RWPE2 (cell line): ENCODE data around the gene GLB1L2.

Source experiments
- ATAC-seq: fragments of 200-7000 bp; cut with Tn5 transposase; 3 replicates; pipeline ENCODE4 v1.9.1; 2021; ENCODE audit warnings: low read depth
- DNase-seq: peaks from one replicate; pipeline ENCODE4 v3.0.0-alpha.2; 2020; ENCODE audit warnings: low spot score
- H3K27ac ChIP-seq: fragments of 450-650 bp; 2 replicates; pipeline ENCODE4 v1.5.1; 2017; ENCODE audit warnings: mild to moderate bottlenecking; ENCODE audit not compliant: poor library complexity, severe bottlenecking
- H3K27me3 ChIP-seq: fragments of 250-450 bp; sonication (Bioruptor Pico); 2 replicates; pipeline ENCODE4 v1.5.1; 2021; ENCODE audit warnings: mild to moderate bottlenecking, moderate library complexity; ENCODE audit not compliant: insufficient read depth, poor library complexity, severe bottlenecking
- H3K36me3 ChIP-seq: fragments of 250-450 bp; sonication (Bioruptor Pico); 2 replicates; pipeline ENCODE4 v1.5.1; 2020; ENCODE audit warnings: low read depth, mild to moderate bottlenecking, moderate library complexity
- H3K4me1 ChIP-seq: fragments of 250-450 bp; sonication (Bioruptor Pico); 2 replicates; pipeline ENCODE4 v1.5.1; 2021; ENCODE audit warnings: mild to moderate bottlenecking, moderate library complexity; ENCODE audit not compliant: insufficient read depth, poor library complexity, severe bottlenecking
- H3K4me3 ChIP-seq: fragments of 250-450 bp; sonication (Bioruptor Pico); 2 replicates; pipeline ENCODE4 v1.5.1; 2021; ENCODE audit warnings: mild to moderate bottlenecking, moderate library complexity; ENCODE audit not compliant: severe bottlenecking
- H3K9me3 ChIP-seq: fragments of 250-450 bp; sonication (Bioruptor Pico); 2 replicates; pipeline ENCODE4 v1.5.1; 2021; ENCODE audit warnings: mild to moderate bottlenecking, moderate library complexity; ENCODE audit not compliant: severe bottlenecking
- CTCF ChIP-seq: fragments of 450-650 bp; IDR thresholded peaks from one replicate; pipeline ENCODE4 v1.5.1; 2017; ENCODE audit warnings: mild to moderate bottlenecking, moderate library complexity; ENCODE audit not compliant: poor library complexity, severe bottlenecking

Gene GLB1L2

DNA sequence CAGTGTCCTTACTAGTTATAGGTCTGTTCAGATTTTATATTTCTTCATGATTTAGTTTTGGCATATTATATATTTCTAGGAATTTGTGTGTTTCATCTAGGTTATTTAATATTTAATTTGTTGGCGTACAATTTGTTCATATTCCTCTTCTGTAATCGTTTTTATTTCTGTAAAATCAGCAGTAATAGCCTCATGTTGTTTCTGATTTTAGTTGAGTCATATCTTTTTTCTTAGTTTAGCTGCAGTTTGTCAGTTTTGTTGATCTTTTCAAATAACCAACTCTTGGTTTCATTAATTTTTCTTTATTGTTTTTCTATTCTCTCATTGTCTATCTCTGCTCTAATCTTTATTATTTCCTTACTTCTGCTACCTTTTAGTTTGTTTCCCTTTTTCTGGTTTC is 20.3 kb downstream of the GLB1L2 start:
- no peak for TF ChIP-seq CTCF
- H3K4me3 ChIP-seq, result no peak overlapping the region
- DNase-seq, result no peak

GRCh38 chr11:134355136-134355535 is 23.3 kb downstream of the GLB1L2 start:
- DNase-seq, result no peak
- no peak for ATAC-seq
- H3K27ac ChIP-seq, result no peak overlapping the region
- H3K4me3 ChIP-seq, result no peak overlapping the region
- H3K36me3 ChIP-seq, result no peaks in the 10 kb centered on the region
- TF ChIP-seq CTCF, result no peak
- no peaks in the 10 kb centered on the region for H3K9me3 ChIP-seq
- H3K4me1 ChIP-seq, result no peaks in the 10 kb centered on the region
- H3K27me3 ChIP-seq, result no peaks in the 10 kb centered on the region

More for the DNA sequence above, 20.3 kb downstream of the GLB1L2 start:
- Histone ChIP-seq H3K27me3 (no peaks in the 10 kb centered on the region), H3K27ac (no peak overlapping the region), H3K36me3 (no peaks in the 10 kb centered on the region), H3K4me1 (no peaks in the 10 kb centered on the region), H3K9me3 (no peaks in the 10 kb centered on the region)
- ATAC-seq, result no peak

GRCh38 chr11:134355656-134356055 is 23.9 kb downstream of the GLB1L2 start:
- Histone ChIP-seq H3K4me1 (no peaks in the 10 kb centered on the region), H3K9me3 (no peaks in the 10 kb centered on the region), H3K4me3 (no peak overlapping the region), H3K27ac (no peak overlapping the region), H3K36me3 (no peaks in the 10 kb centered on the region), H3K27me3 (no peaks in the 10 kb centered on the region)
- no peak for TF ChIP-seq CTCF
- no peak for ATAC-seq
- DNase-seq, result no peak

GRCh38 chr11:134356656-134357544 is 25.1 kb downstream of the GLB1L2 start:
- ATAC-seq, result no peak
- no peak for TF ChIP-seq CTCF
- H3K9me3 ChIP-seq, result no peaks in the 10 kb centered on the region

DNA sequence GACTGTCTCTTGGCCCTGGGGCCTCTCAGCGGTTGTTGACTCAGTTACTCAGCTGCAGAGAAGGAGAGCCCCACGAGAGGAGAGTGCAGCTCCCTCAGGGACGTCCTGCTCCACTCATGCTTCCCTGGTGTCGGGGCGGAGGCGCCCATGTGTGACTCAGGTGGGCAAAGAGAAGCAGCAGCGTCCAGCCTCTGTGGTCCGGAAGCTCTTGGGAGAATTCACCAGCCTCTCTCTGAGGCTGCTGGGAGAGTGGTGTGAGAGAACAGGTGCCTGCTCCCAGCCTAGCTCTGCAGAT is 25.7 kb downstream of the GLB1L2 start:
- no peaks in the 10 kb centered on the region for H3K36me3 ChIP-seq
- TF ChIP-seq CTCF, result no peak
- no peak overlapping the region for H3K4me3 ChIP-seq
- no peak for DNase-seq
- H3K27me3 ChIP-seq, result no peaks in the 10 kb centered on the region
- H3K4me1 ChIP-seq, result no peaks in the 10 kb centered on the region
- ATAC-seq, result no peak
- H3K9me3 ChIP-seq, result no peaks in the 10 kb centered on the region
- H3K27ac ChIP-seq, result no peak overlapping the region

More at GRCh38 chr11:134356656-134357544, 25.1 kb downstream of the GLB1L2 start:
- no peak for DNase-seq
- Histone ChIP-seq H3K27me3 (no peaks in the 10 kb centered on the region), H3K27ac (no peak overlapping the region), H3K4me3 (no peak overlapping the region), H3K4me1 (no peaks in the 10 kb centered on the region), H3K36me3 (no peaks in the 10 kb centered on the region)
